Stimulated activated CD4-positive, alpha-beta T cell treated with anti-CD3 and anti-CD28 coated beads, TNF-alpha, amount 100 ng/mL, for 48 hours (primary cell): Measurements from ENCODE around the gene NTNG1.

Experiments used
- DNase-seq, 3 donors: peaks; one replicate each; pipeline ENCODE4 v3.0.0-alpha.2; 2020; ENCODE audit warnings: low read depth in 3 of 3

NTNG1 gene

DNA sequence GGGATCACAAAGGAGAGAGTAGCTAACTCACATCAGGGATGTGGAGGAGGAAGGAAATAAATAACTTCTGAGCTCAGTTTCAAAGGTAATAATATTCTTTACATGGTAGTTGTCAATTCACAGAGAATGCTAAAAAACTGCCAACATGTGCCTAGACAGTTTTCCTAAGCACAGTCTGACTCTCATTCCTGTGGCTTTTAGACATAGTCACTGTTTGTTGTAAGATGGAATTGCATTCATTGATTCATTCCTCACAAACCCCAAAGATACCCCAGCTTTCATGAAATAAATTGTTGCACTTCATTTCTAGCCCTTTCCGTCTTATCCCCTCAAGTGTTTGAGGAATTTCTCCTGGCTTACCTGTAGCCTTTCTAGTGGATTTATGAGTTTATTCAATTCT is 263.9 kb downstream of the NTNG1 start:
- DNase-seq = no peak

- DNase-seq = no peak
Observed at GRCh38 chr1:107405236-107405635, 264.4 kb downstream of the NTNG1 start.

GRCh38 chr1:107407011-107407410 is 266.2 kb downstream of the NTNG1 start:
- no peak for DNase-seq

- DNase-seq = no peak
Observed at GRCh38 chr1:107413546-107413945, 272.7 kb downstream of the NTNG1 start.

DNA sequence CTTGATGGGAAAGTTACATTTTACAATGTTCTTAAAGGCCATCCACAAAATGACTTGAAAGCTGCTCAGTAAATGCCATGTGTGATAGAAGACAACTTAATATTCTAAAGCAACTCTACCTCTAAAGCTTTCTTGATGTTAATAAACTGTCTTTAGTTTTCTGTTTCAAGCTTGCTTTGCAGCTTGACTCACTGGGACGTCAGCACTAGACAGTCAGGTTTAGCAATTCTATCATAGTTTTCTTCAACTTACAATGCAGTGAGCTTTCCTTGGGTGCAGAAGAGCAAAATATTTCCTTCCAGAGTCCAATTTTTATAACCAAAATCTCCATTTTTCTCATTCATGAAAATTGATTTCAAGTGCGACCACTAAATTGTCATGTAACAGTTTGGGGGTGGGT is 273.1 kb downstream of the NTNG1 start:
- DNase-seq = no peak

DNA sequence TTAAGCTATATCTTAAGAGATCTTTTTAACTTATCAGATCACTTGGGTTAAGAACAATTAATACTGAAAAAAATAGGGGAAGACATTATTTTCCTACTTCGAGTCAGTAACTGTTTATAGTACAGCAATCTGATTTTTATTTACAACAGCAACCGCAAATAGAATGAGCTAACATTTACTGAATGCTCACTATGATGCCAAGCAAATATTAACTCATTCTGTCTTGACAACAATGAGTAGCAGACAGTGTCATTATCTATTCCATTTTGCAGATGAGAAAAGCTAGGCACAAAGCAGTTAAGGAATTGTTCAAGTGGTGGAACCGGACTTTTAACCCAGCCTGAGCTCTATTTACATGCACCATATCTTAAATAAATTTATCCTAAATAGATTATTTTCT is 273.7 kb downstream of the NTNG1 start:
- no peak for DNase-seq

GRCh38 chr1:107415241-107415640 is 274.4 kb downstream of the NTNG1 start:
- no peak for DNase-seq

GRCh38 chr1:107419003-107419402 is 278.2 kb downstream of the NTNG1 start:
- DNase-seq = no peak

- DNase-seq = no peak
Observed at GRCh38 chr1:107422901-107423300, 282.1 kb downstream of the NTNG1 start.

GRCh38 chr1:107430540-107431228 is 289.8 kb downstream of the NTNG1 start:
- peak in 1 of 3 donors; percentile 32 for DNase-seq

DNA sequence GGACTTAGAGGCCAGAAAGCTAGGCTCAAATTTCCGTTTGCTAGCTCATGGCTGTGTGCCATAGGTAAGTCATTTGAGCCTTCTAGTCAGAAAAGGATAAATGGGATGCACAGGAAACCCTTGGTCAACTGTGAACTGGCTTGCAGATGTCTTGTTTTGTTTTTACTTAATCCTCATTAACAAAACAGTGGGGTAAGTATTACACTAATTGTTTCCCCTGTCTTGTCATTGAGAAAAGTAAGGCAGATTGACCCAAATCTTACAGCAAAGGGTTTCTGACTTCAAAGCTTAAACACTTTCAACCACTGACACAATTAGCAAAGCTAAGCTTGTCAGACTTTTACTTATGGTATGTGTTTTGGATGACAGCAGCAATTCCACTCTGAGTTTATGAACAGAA is 291.3 kb downstream of the NTNG1 start:
- DNase-seq = no peak

GRCh38 chr1:107433068-107433467 is 292.2 kb downstream of the NTNG1 start:
- no peak for DNase-seq

DNA sequence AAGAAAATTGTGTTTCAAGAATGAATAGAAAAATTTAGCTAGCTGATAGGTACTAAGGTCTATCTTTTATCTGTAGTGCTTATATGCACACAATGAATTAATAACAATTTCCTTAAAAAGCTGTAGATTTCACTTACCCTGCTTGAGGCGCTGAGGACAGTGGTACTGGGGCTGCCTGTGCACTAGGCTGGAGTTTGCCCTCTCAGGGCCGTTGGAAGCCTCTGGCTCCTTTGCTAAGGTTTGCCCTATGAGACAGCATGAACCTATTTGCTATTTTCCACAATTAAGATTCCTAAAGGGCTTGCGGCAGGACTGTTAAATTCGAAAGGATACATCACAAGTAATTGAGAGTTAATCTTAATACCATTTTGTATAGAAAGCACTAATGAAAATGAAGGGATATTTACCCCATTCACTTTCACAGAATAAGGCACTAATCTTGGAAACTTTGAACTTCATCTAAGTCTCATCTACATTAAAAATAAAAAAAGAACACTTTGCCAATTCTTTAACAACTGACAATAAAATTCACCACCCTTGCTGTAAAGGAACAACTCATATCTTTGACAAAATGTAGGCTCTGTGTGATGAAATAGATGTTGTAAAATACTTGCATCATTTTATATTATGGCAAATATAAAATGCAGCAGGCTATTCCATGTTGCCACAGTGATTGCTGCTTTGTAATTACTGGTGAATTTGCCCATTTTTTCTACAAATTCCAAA is 293.0 kb downstream of the NTNG1 start:
- no peak for DNase-seq

DNA sequence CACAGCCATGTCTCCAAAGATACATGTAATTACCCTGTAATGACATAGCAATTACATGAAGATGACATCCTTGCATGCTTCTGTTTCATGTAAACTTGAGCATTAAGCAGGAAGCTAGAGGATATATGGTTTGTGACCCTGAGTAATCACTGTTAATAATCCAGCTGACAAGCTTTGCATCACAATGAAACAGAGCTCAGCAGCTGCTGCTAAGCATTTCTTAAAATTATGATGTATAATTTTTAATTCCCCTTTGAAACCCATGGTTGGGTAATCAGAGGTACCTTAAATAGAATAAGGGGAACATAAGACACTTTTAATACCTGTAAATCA is 293.5 kb downstream of the NTNG1 start:
- DNase-seq = no peak

DNA sequence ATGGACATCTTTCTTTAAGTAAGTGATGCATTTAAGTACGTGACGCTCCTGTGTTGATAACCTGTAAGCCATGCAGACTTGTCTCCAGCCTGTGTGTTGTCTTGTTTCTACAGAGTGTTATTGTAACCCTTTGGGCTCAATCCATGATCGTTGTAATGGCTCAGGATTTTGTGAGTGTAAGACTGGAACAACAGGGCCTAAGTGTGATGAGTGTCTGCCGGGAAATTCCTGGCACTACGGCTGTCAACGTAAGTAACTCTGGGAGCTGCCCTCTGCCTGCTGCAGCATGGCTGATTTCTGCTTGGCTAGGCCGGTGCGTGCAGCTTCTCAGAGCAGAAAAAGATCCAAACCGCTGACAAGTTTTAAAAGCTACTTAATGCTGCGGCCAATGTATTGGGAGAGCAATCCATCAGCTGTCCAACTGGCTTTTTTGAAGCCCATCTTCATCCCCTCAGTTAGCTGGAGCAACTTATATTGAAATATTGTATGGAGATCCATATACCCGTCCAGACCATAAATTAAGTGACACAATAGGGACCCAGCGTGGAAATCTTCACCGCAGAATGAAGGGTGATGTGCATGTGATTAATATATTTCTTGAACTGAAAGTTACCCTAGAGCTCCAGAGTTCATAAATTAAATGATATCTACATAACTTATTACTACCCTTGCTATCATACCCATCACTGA is 295.9 kb downstream of the NTNG1 start:
- DNase-seq = no peak

- DNase-seq = no peak
Observed at GRCh38 chr1:107439567-107439966, 298.7 kb downstream of the NTNG1 start.

GRCh38 chr1:107442551-107442950 is 301.7 kb downstream of the NTNG1 start:
- DNase-seq = no peak

GRCh38 chr1:107443027-107443426 is 302.2 kb downstream of the NTNG1 start:
- no peak for DNase-seq

DNA sequence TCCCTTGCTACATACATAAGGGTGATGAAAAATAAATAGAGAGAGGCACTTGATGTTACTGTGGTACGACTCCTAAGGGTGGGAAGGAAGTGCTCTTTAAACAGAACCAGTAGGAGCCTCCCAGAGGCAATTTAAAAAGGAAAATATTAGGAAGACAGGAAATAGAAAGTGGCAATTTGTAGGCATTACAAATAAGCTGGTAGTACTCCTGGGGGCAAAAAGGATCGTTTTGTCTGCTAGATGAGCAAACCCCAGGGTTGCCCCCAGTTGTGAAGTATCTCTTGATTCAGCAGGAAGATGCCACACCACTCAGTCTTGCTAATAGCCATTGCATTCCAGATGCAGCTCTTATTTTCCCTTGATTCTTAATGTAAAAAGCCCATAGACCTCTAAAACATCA is 303.0 kb downstream of the NTNG1 start:
- DNase-seq = no peak

- DNase-seq = no peak
Observed at GRCh38 chr1:107444302-107444701, 303.5 kb downstream of the NTNG1 start.

DNA sequence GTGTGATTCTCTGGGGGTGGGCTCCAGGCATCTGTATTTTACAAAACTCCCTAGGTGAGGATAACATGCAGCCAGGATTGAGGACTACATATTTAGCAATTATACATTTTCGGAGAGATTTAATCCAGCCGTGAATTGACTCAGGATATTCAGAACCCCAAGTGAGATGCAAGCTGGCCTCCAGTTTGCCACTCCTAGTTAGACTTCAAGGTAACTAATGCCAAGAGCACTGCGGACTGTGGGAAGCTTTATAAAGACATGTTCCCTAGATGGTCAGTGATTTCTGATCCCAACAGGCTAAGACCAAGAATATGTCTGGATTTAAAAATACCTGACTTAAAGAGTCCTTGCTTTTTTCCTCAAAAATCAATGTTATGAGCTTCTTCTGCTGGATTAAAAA is 308.5 kb downstream of the NTNG1 start:
- DNase-seq = no peak

DNA sequence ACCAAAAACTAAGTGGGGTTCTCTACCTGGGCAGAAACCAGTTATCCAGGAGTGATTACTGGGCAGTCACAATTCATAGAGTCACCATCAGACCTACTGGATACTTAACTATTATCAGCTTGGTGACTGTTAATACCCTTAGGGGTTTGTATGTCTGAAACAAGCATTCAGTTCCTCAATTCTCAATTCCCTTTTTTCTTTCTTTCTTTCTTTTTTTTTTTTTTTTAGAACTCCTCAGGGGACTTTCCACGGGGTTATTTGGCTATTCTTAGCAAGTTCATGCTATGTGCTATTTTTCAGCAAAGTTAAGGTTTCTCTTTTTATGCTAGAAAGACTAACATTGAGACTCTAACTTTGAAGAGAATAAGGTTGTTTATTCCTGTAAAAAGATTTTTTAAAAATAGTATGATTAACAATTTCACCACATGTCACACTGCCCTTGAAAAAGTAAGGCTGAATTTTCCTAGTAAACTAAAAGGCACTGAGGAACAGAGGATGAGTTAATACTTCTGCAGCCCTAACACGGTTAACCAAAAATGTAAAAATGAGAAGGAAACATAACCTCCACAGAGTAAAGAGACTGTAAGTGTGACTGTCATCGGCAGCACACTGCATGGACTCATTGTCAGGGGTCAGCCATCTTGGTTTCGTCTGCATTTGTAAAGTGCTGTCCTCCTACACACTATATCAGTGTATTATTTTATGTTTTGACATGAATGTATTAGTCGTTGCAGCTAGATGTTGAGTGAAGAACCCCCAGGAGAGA is 310.2 kb downstream of the NTNG1 start:
- no peak for DNase-seq
